Neural progenitor cell (in vitro differentiated cells): ENCODE measurements around the gene CFAP74.

ENCODE experiments used
- CTCF ChIP-seq: fragments of 200-600 bp; sonication (generic); IDR thresholded peaks from 2 replicates; pipeline ENCODE4 v1.5.1; 2017; ENCODE audit warnings: antibody characterized with exemption, mild to moderate bottlenecking
- EZH2phosphoT487 ChIP-seq: fragments of 200-600 bp; sonication (generic); IDR thresholded peaks from 2 replicates; pipeline ENCODE4 v1.6.1; 2017; ENCODE audit warnings: antibody characterized with exemption

- TF ChIP-seq CTCF (no peak), EZH2phosphoT487 (no peak)
Observed at GRCh38 chr1:1924386-1924785, 79.2 kb downstream of the CFAP74 start.
